ENCODE measurements around the gene ATP6V1C2. TPM values are rescaled to one million over a fixed set of nuclear protein-coding genes. Genes with fewer than 3 reads are reported as not detected.

The ATP6V1C2 gene
- total and polyA plus RNA-seq, 2 experiments from 2014 or later = 0.57 to 2.0 TPM

DNA sequence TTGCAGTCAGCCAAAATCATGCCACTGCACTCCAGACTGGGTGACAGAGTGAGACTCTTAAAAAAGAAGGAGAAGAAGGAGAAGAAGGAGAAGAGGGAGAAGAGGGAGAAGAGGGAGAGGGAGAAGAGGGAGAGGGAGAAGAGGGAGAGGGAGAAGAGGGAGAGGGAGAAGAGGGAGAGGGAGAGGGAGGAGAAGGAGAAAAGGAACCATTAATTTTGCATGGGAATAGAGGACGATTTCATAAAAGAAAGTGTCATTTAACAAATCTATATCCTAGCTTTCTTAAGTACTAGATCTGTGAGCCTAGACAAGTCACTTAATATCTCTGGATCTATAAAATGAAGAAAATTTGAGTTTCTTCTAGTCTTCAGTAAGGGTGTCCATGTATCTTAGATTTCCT, 41.2 kb upstream of the ATP6V1C2 start:
- H2AFZ ChIP-seq = no peak overlapping the region
- no peak for DNase-seq (ENCODE audit: low spot score)
- no peaks in the 10 kb centered on the region for H4K20me1 ChIP-seq (ENCODE audit: insufficient read depth, poor library complexity, severe bottlenecking)
- H3K79me2 ChIP-seq = peaks cover 18% of the 10 kb centered on the region
- no peaks in the 10 kb centered on the region for H3K27me3 ChIP-seq
- H3K4me3 ChIP-seq = no peak overlapping the region
- no peaks in the 10 kb centered on the region for H3K36me3 ChIP-seq (replicated peaks; ENCODE audit: insufficient read depth, low read depth)
- H3K27ac ChIP-seq = no peak overlapping the region
- H3K4me1 ChIP-seq (ENCODE audit: insufficient read depth) = no peaks in the 10 kb centered on the region
- TF ChIP-seq, protein P1, sequence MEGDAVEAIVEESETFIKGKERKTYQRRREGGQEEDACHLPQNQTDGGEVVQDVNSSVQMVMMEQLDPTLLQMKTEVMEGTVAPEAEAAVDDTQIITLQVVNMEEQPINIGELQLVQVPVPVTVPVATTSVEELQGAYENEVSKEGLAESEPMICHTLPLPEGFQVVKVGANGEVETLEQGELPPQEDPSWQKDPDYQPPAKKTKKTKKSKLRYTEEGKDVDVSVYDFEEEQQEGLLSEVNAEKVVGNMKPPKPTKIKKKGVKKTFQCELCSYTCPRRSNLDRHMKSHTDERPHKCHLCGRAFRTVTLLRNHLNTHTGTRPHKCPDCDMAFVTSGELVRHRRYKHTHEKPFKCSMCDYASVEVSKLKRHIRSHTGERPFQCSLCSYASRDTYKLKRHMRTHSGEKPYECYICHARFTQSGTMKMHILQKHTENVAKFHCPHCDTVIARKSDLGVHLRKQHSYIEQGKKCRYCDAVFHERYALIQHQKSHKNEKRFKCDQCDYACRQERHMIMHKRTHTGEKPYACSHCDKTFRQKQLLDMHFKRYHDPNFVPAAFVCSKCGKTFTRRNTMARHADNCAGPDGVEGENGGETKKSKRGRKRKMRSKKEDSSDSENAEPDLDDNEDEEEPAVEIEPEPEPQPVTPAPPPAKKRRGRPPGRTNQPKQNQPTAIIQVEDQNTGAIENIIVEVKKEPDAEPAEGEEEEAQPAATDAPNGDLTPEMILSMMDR (IDR thresholded peaks at IDR 0.05; ENCODE audit: poor library complexity) = no peak
- TF ChIP-seq EZH2 (IDR thresholded peaks at IDR 0.05; ENCODE audit: borderline replicate concordance) = no peak
- TF ChIP-seq EZH2phosphoT487 (IDR thresholded peaks at IDR 0.05; ENCODE audit: low read depth, severe bottlenecking, unreplicated experiment) = no peak
- no peaks in the 10 kb centered on the region for H3K9me2 ChIP-seq (replicated peaks; ENCODE audit: insufficient read depth)
- H3K4me2 ChIP-seq = no peak overlapping the region
- 100% methylated on average over 1 of the region's 1 CpG for WGBS (ENCODE audit: low lambda C conversion rate, missing lambda C conversion rate)
- H3K9me3 ChIP-seq (ENCODE audit: low read depth) = no peaks in the 10 kb centered on the region

GRCh38 chr2:10680957-10681356, 40.5 kb upstream of the ATP6V1C2 start:
- no peak overlapping the region for H3K4me2 ChIP-seq
- WGBS (ENCODE audit: low lambda C conversion rate, missing lambda C conversion rate) = 84% methylated on average over 2 of the region's 2 CpGs
- no peak overlapping the region for H3K4me3 ChIP-seq
- TF ChIP-seq EZH2 (IDR thresholded peaks at IDR 0.05; ENCODE audit: borderline replicate concordance) (no peak), EZH2phosphoT487 (IDR thresholded peaks at IDR 0.05; ENCODE audit: low read depth, severe bottlenecking, unreplicated experiment) (no peak)
- TF ChIP-seq, protein P1 (IDR thresholded peaks at IDR 0.05; ENCODE audit: poor library complexity) = no peak
- DNase-seq (ENCODE audit: low spot score) = no peak
- H3K36me3 ChIP-seq (replicated peaks; ENCODE audit: insufficient read depth, low read depth) = no peaks in the 10 kb centered on the region
- H3K27ac ChIP-seq = no peak overlapping the region
- peaks cover 25% of the 10 kb centered on the region for H3K79me2 ChIP-seq
- H4K20me1 ChIP-seq (ENCODE audit: insufficient read depth, poor library complexity, severe bottlenecking) = no peaks in the 10 kb centered on the region
- H3K9me2 ChIP-seq (replicated peaks; ENCODE audit: insufficient read depth) = no peaks in the 10 kb centered on the region
- no peaks in the 10 kb centered on the region for H3K27me3 ChIP-seq
- no peaks in the 10 kb centered on the region for H3K4me1 ChIP-seq (ENCODE audit: insufficient read depth)
- no peaks in the 10 kb centered on the region for H3K9me3 ChIP-seq (ENCODE audit: low read depth)
- H2AFZ ChIP-seq = no peak overlapping the region

DNA sequence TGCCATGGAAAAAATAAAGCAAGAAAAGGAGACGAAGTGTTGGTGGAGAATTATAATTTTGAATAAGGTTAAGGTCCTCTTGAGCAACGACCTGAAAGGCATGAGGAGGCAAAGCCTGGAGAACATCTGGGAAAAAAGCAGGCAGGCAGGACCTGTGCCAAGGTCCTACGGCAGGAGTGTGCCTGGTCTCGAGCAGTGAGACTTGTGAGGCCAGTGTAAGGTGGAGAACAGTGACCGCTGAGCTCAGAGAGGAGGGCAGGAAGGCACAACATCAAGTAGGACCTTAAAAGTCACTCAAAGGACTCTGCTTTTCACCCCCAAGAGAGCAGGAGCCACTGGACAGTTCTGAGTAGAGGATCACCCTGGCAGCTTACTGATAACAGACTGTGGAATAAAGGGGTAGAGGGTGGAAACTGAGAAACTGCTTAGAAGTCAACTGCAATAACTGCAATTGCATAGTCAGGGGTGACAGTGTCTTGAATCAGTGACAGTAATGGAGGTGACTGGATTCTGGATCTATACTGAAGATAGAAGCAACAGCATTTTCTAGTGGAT, 35.2 kb upstream of the ATP6V1C2 start:
- DNase-seq (ENCODE audit: low spot score) = no peak
- Histone ChIP-seq H3K4me1 (ENCODE audit: insufficient read depth) (peaks cover 18% of the 10 kb centered on the region), H4K20me1 (ENCODE audit: insufficient read depth, poor library complexity, severe bottlenecking) (peaks cover 3% of the 10 kb centered on the region), H3K4me2 (no peak overlapping the region), H3K36me3 (replicated peaks; ENCODE audit: insufficient read depth, low read depth) (no peaks in the 10 kb centered on the region), H3K27ac (no peak overlapping the region), H3K27me3 (no peaks in the 10 kb centered on the region), H2AFZ (no peak overlapping the region), H3K9me3 (ENCODE audit: low read depth) (no peaks in the 10 kb centered on the region), H3K4me3 (no peak overlapping the region), H3K79me2 (peaks cover 62% of the 10 kb centered on the region), H3K9me2 (replicated peaks; ENCODE audit: insufficient read depth) (no peaks in the 10 kb centered on the region)
- TF ChIP-seq EZH2 (IDR thresholded peaks at IDR 0.05; ENCODE audit: borderline replicate concordance) (no peak), EZH2phosphoT487 (IDR thresholded peaks at IDR 0.05; ENCODE audit: low read depth, severe bottlenecking, unreplicated experiment) (no peak)
- TF ChIP-seq, protein P1 (IDR thresholded peaks at IDR 0.05; ENCODE audit: poor library complexity) = no peak
- WGBS (ENCODE audit: low lambda C conversion rate, missing lambda C conversion rate) = 91% methylated on average over 5 of the region's 5 CpGs

Data from hepatocyte (in vitro differentiated cells).